GM18505 (cell line): ENCODE measurements around the gene SLC6A1.

Source experiments
- ATAC-seq: cut with Tn5 transposase; IDR thresholded peaks from one replicate; pipeline ENCODE4 v1.9.1; 2021; ENCODE audit not compliant: unreplicated experiment
- POLR2A ChIP-seq: IDR thresholded peaks from 4 replicates; pipeline ENCODE4 v1.6.1; 2011; ENCODE audit warnings: borderline replicate concordance; ENCODE audit not compliant: insufficient read depth, insufficient read length; ENCODE audit errors: extremely low read depth

SLC6A1 gene

GRCh38 chr3:11080492-11080891 is 87.9 kb downstream of the SLC6A1 start:
- no peak for TF ChIP-seq POLR2A
- ATAC-seq, result no peak

DNA sequence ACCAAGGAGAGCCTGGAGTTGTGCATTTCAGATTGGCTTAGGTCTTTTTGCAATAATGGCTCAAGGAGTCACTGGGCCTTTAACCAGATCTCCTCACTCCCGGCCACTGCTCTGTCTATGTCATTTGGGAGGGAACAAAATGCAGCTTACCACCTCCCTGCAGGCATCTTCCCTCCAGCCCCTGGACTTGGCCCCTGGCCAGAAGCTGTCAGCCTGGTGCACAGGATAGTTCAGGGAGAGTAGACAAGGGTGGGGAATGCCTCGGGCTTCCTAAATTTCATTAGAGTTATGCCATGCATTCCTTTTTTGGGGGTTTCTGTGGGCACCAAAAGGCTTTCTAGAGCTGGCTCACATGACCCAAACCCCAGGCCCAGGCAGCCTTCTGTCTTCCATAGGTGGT is 91.5 kb downstream of the SLC6A1 start:
- ATAC-seq, result no peak
- no peak for TF ChIP-seq POLR2A

DNA sequence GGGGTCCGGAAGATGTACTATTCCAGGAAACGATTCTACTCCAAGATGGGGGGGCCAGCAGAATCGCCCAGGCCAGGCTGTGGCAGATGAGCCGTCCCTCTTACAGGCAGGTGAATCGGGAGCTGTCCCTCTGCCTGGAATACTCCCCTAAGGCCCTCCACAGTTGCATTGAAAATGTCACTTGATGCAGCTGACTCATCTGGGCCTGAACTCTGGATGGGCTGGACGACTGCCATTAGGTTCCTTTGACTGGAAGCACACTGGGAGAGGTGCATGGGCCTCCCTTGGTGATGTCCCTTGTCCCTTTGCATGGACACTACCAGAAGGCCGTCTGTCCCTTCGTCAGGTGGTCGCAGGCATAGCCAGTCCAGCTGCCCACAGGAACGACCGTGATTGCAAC is 92.1 kb downstream of the SLC6A1 start:
- no peak for TF ChIP-seq POLR2A

GRCh38 chr3:11085093-11085840 is 92.7 kb downstream of the SLC6A1 start:
- TF ChIP-seq POLR2A, result no peak
- ATAC-seq, result no peak

More for the DNA sequence above, 92.1 kb downstream of the SLC6A1 start:
- no peak for ATAC-seq

DNA sequence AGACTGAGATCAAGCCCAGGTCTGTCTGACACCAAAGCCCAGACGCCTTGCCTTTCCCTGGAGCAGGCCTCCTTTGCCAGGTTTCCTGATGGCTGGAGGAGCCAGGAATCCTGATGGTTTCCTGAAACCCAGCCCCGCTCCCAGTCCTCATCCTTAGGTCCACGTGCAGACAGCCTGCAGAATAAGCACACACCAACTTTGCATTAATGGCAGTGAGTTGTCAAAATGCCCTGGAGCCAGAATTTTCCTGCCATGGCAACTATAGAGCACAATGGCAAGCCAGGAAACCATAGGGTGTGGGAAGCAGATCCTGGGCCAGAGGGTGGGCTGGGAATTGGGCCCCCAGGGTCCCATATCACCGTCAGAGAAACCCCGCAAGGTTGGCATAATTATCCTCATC is 94.3 kb downstream of the SLC6A1 start:
- no peak for ATAC-seq
- TF ChIP-seq POLR2A, result no peak

DNA sequence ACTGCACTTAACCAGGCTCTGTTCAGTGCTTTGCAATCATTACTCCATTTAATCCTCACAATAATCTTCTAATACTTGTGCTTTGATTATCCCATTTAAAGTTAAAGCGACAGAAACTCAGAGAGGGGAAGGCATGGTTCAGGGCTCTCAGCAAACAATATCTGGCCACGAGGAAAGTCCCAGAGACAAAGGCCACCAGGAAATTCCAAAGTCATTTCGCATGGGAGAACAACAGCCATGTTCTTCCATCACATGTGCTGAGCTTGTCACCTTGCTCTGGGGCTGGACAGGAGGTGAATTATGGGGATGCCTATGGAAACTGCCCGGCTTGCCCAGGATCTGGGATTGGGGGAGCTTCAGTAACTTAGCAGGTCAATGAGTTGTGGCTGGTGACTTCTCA is 95.5 kb downstream of the SLC6A1 start:
- ATAC-seq, result no peak

GRCh38 chr3:11088831-11089230 is 96.3 kb downstream of the SLC6A1 start:
- no peak for ATAC-seq
- no peak for TF ChIP-seq POLR2A

More for the DNA sequence above, 95.5 kb downstream of the SLC6A1 start:
- no peak for TF ChIP-seq POLR2A
